OCI-LY3 (cell line): ENCODE data around the gene FOSL1.

ENCODE experiments used
- H2AFZ ChIP-seq: fragments of 200-600, 300-600 bp; shearing (Covaris generic); 2 replicates; pipeline ENCODE4 v1.6.0; 2014; ENCODE audit warnings: antibody characterized with exemption, low read depth, low read length
- H3K27ac ChIP-seq: fragments of 200-600, 300-600 bp; sonication (generic); 2 replicates; pipeline ENCODE4 v1.5.1; 2014; ENCODE audit warnings: mild to moderate bottlenecking, low read length, moderate library complexity, mixed read lengths
- H3K27me3 ChIP-seq: fragments of 200-600, 300-600 bp; sonication (generic); 2 replicates; pipeline ENCODE4 v1.6.1; 2014; ENCODE audit warnings: low read depth, low read length, mixed read lengths
- H3K36me3 ChIP-seq: fragments of 200-600, 300-600 bp; sonication (generic); replicated peaks from 2 replicates; pipeline ENCODE3; 2014; ENCODE audit warnings: low read depth, low read length, mixed read lengths
- H3K4me1 ChIP-seq: fragments of 300-600, 200-600 bp; sonication (generic); 2 replicates; pipeline ENCODE4 v1.6.1; 2014; ENCODE audit warnings: low read length, mixed read lengths
- H3K4me2 ChIP-seq: fragments of 200-600, 300-600 bp; sonication (generic); 2 replicates; pipeline ENCODE4 v1.6.1; 2014; ENCODE audit warnings: low read length, mixed read lengths
- H3K4me3 ChIP-seq: fragments of 300-600, 200-600 bp; sonication (generic); 2 replicates; pipeline ENCODE4 v1.5.1; 2014; ENCODE audit warnings: antibody characterized with exemption, mild to moderate bottlenecking, low read length, moderate library complexity
- H3K79me2 ChIP-seq: fragments of 300-600, 200-600 bp; shearing (Covaris generic); 2 replicates; pipeline ENCODE4 v1.6.1; 2014; ENCODE audit warnings: mild to moderate bottlenecking, low read length, mixed read lengths
- H3K9ac ChIP-seq: fragments of 300-600, 200-600 bp; shearing (Covaris generic); 2 replicates; pipeline ENCODE4 v1.6.0; 2014; ENCODE audit warnings: mild to moderate bottlenecking, low read length, moderate library complexity
- H3K9me3 ChIP-seq: fragments of 200-600, 300-600 bp; shearing (Covaris generic); 2 replicates; pipeline ENCODE4 v1.6.1; 2014; ENCODE audit warnings: low read length, mixed read lengths; ENCODE audit not compliant: insufficient read depth
- H4K20me1 ChIP-seq: fragments of 200-600, 300-600 bp; sonication (generic); 2 replicates; pipeline ENCODE4 v1.6.1; 2016; ENCODE audit warnings: low read length, mixed read lengths; ENCODE audit not compliant: insufficient read depth
- CTCF ChIP-seq: fragments of 200-600, 300-600 bp; sonication (generic); IDR thresholded peaks from 2 replicates; pipeline ENCODE4 v1.5.1; 2014; ENCODE audit warnings: antibody characterized with exemption, low read length, low read depth
- EZH2phosphoT487 ChIP-seq: fragments of 200-600 bp; shearing (Covaris generic); IDR thresholded peaks from 2 replicates; pipeline ENCODE4 v1.6.1; 2018; ENCODE audit warnings: antibody characterized with exemption, mixed run types, low read depth

FOSL1 gene

DNA sequence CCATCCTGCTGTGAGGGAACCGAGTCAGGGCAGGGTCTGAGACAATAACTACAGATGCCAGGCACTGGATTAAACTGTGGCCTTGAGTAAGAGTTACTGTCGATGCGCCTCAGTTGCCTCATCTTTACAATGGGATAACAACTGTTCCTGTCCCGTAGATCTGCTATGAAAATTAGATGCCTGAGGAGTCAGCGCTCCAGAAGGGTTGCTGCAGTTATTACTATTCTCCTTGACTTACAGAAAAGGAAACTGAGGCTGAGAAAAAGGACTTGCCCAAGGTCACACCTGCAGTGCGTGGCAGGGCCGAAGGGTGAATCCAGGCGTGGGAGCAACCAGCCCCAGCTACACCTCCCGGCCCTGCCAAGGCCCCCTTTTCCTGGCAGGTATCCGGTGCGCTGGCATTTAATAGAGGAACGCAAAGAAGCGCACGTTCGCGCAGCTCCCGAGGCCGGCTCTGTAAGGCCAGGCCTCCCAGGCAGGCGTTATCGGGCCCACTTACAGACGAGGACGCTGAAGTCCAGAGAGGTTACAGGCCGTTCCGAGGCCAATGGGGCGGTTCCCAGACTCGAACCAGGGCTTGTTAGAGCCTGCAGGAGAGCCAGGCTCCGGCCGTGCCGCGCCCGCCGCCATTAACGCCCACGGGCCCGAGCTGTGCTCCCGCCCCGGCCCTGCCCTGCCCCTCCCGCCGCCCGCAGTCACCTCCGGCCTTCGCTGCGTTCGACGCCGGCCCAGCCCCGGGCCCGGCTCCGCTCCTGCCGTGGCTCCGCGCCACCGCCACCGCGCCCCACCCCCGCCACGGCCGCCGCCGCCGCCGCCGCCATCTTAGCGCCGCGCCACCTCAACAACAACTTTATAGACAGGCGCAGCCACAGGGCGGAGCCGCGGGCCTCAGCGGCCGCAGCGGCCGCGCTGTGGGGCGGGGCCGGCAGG, 18.3 kb upstream of the FOSL1 start, which contains the start of gene C11orf68:
Gene C11orf68 (minus strand): TSS at position 852 of the 930 bp plus-strand sequence. CDS start 31 bp downstream, at position 821.
- peak within 1 kb of the TSS; percentile 98 for H3K4me2 ChIP-seq
- no peaks in the 10 kb centered on the region for H3K9me3 ChIP-seq
- peak within 1 kb of the TSS; percentile 46 for H3K27ac ChIP-seq
- peaks cover 15% of the 10 kb centered on the region for H3K4me1 ChIP-seq
- peaks cover 13% of the 10 kb centered on the region for H3K36me3 ChIP-seq
- TF ChIP-seq EZH2phosphoT487: no peak
- TF ChIP-seq CTCF: no peak
- peaks cover 27% of the 10 kb centered on the region for H3K79me2 ChIP-seq
- peak within 1 kb of the TSS; percentile 87 for H3K9ac ChIP-seq
- peak within 1 kb of the TSS; percentile 89 for H3K4me3 ChIP-seq
- no peaks in the 10 kb centered on the region for H4K20me1 ChIP-seq
- H3K27me3 ChIP-seq: no peaks in the 10 kb centered on the region
- H2AFZ ChIP-seq: peak within 1 kb of the TSS; percentile 62; the same call in 1 of the 2 replicates

DNA sequence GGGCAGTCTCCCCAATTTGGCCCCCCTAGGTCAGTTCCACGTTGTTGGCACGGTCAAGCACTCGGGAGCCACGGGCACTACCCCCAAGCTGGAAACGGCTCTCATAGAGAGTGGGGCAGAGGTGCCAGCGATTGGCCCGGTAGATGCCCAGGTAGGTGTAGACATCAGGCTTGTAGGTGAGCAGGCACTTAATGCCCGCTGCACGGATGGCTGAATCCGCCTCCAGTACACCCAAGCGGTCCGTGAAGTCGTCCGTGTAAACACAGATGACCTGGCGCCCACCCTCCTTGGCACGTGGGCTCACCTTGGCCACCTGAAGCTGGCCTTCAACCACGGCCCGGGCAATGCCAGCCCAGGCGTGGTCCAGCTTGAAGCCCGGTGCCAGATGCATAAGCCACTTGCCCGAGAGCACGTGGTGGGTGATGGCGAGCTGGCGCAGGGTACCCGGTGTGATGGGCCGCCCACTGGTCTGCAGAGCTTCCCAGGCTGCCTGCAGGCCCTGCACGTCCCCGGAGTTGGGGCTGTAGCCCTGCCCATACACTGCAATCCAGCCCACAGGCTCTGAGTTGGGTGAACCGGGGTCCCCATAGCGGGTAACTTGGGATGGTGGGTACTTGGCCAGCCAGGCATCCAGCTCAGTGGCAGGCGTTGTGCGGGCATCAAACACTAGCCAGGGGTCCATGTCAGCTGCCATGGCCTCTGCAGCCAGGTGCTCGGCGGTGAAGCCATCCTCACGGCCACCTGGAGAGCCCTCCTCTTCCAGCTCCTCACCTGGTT, 17.4 kb upstream of the FOSL1 start:
- Histone ChIP-seq H3K9ac (peak overlapping the region; percentile 87), H3K79me2 (peaks cover 27% of the 10 kb centered on the region), H3K4me3 (peak overlapping the region; percentile 85), H3K4me2 (peak overlapping the region; percentile 98), H3K36me3 (peaks cover 12% of the 10 kb centered on the region), H4K20me1 (no peaks in the 10 kb centered on the region), H3K27me3 (no peaks in the 10 kb centered on the region), H2AFZ (no peak overlapping the region), H3K27ac (no peak overlapping the region), H3K4me1 (peaks cover 23% of the 10 kb centered on the region), H3K9me3 (no peaks in the 10 kb centered on the region)
- TF ChIP-seq CTCF: no peak
- TF ChIP-seq EZH2phosphoT487: no peak

GRCh38 chr11:65917077-65917433, 16.9 kb upstream of the FOSL1 start:
- no peak overlapping the region for H3K4me3 ChIP-seq
- peaks cover 29% of the 10 kb centered on the region for H3K4me1 ChIP-seq
- TF ChIP-seq CTCF (no peak), EZH2phosphoT487 (no peak)
- H2AFZ ChIP-seq: no peak overlapping the region
- no peak overlapping the region for H3K27ac ChIP-seq
- no peaks in the 10 kb centered on the region for H3K9me3 ChIP-seq
- H3K36me3 ChIP-seq: peaks cover 10% of the 10 kb centered on the region
- no peak overlapping the region for H3K4me2 ChIP-seq
- H3K27me3 ChIP-seq: no peaks in the 10 kb centered on the region
- H3K79me2 ChIP-seq: peaks cover 27% of the 10 kb centered on the region
- no peak overlapping the region for H3K9ac ChIP-seq
- no peaks in the 10 kb centered on the region for H4K20me1 ChIP-seq

DNA sequence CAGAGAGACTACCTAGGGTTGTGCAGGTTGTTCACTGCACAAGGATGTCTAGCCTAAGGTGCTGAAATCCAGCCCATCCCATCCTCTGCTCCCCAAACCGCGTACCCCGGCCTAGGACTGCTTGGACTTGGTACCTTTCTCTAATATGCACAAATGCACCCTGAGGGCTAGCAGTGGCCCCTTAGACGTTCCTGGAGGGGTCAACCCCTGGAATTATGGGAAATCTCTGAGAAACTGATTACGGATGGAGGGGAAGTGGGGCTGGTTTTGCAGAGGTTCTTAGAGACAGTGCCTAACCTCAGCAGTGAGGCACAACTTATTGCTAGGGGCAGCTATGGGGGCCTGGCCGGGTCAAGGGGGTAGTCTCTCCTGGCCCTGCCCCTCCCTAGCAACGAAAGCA, 16.2 kb upstream of the FOSL1 start:
- Histone ChIP-seq H4K20me1 (no peaks in the 10 kb centered on the region), H3K9ac (no peak overlapping the region), H3K4me2 (no peak overlapping the region), H3K4me3 (no peak overlapping the region), H3K27ac (no peak overlapping the region), H2AFZ (no peak overlapping the region), H3K9me3 (no peaks in the 10 kb centered on the region), H3K4me1 (peaks cover 35% of the 10 kb centered on the region), H3K36me3 (peaks cover 10% of the 10 kb centered on the region), H3K79me2 (peaks cover 27% of the 10 kb centered on the region), H3K27me3 (no peaks in the 10 kb centered on the region)
- no peak for TF ChIP-seq CTCF
